C4-2B (cell line): ENCODE measurements around the gene TMX4.

Source experiments
- ZFX ChIP-seq: fragments of 450-650 bp; IDR thresholded peaks from 2 replicates; pipeline ENCODE4 v1.6.1; 2017
- TF ChIP-seq, protein P1 (sequence below): fragments of 450-650 bp; conservative IDR thresholded peaks from 2 replicates; pipeline ENCODE4 v1.5.1; 2017; ENCODE audit warnings: mild to moderate bottlenecking

DNA sequence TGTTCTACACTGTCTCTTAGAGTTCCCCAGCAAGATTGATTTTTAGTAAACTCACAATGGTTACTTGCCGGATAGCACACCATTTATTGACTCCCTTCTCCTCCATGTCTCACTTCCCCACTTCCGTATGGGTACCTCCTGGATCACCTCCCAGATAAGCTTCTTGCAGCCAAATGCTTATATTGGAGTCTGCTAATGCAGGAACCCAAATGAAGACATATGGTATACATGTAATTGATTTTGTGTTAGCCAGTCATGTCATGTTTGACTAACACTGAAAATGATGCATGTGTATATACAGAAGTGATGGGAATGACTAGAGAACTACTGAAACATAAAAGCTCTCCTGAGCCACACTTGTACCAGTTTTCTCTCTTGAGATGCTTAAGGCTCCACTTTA, 46.1 kb upstream of the TMX4 start:
- TF ChIP-seq, protein P1, sequence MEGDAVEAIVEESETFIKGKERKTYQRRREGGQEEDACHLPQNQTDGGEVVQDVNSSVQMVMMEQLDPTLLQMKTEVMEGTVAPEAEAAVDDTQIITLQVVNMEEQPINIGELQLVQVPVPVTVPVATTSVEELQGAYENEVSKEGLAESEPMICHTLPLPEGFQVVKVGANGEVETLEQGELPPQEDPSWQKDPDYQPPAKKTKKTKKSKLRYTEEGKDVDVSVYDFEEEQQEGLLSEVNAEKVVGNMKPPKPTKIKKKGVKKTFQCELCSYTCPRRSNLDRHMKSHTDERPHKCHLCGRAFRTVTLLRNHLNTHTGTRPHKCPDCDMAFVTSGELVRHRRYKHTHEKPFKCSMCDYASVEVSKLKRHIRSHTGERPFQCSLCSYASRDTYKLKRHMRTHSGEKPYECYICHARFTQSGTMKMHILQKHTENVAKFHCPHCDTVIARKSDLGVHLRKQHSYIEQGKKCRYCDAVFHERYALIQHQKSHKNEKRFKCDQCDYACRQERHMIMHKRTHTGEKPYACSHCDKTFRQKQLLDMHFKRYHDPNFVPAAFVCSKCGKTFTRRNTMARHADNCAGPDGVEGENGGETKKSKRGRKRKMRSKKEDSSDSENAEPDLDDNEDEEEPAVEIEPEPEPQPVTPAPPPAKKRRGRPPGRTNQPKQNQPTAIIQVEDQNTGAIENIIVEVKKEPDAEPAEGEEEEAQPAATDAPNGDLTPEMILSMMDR, result no peak
- no peak for TF ChIP-seq ZFX
